Bronchus fibroblast of lung (primary cell): Measurements from ENCODE around the gene DNAH3. TPM values are rescaled to one million over a fixed set of nuclear protein-coding genes. Genes with fewer than 3 reads are reported as not detected.

Source experiments
- total RNA-seq: library from RNA; depleted of rRNA; stranded (reverse); fragments of >200 nt; gene quantifications from 2 replicates; pipeline ENCODE4 v1.2.3, GENCODE V29; 2015

The DNAH3 gene
- total RNA-seq: not detected in 2 replicates

DNA sequence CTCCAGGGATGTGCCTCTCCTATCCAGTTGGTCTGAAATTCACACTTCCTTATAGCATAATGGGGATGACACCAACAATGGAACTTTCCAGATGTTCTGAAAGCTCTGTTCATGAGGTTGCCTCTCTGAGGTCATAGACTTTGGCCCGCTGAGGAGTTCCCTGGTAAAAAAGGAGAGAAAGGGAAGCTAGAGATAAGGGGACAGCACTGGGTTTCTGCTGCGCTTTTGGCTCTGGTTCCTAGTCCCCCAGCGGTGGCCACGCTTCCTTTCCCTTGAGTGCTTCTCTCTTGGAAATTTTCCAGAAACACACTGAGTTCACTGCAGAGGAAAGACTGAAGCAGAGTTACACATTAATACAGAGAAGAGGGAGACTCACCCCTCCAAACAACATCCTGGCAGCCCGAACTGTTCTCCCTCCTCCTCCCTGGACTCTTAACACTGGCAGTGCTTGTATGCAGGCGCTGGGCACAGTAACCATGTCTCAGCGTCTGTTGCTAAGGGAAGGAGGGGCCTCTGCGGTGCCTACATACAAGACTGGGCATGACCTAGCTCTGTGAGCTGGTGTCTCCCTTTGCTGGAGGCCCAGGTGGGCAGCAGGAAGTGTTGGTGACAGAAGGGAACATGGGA is at the start of gene DNAH3:
Gene DNAH3 (minus strand): TSS at position 472 of the 627 bp plus-strand sequence. CDS start 527 bp downstream, outside the sequence.

GRCh38 chr16:21158208-21159110 is 7.8 kb upstream of the DNAH3 start, which contains the start of gene LDAF1:
LDAF1 (plus strand) TSS chr16:21158674; CDS start chr16:21161183, 2,509 bp downstream.

DNA sequence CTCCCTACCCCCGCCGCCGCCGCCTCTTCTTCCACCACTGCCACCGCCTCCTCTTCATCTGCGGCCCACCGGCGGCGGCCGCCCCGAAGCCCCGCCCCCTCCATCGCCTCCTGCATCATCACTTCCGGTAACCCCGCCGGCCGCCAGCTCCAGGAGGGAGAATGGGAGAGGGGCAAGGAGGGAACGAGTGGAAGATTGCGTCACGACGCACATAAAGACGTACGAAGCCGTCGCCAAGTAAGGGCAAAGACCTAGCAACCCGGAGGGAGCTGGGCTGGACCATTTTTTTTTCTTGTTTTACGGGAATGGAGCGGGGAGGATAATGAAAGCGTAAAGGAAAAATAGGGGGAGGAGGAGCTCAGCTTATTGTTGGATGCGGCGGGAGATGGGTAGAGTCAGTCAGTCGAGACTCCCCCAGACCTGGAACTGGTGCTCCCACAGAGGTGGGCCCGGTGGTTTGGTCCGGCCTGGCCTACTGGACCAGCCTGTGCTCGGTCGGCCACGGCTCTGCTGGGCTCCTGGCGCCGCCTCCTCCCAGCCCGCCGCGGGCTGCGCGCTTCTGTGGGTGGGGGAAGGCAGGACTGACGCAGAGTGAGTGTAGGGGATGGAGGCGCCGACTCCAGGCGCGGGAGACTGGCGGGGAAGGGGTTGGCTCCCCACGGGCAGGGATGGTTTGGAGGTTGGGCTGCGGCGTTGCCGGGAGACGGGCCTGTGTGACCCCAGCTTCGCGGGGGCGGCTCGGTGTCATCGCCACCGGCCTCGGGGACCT is 250.2 kb downstream of the DNAH3 start, which contains the start of the genes DCUN1D3 and LYRM1:
Gene DCUN1D3 (minus strand): TSS at position 60 of the 769 bp plus-strand sequence. CDS start 37,820 bp downstream, outside the sequence.
Gene LYRM1 (plus strand): TSS at position 473 of the 769 bp plus-strand sequence. CDS start 14,785 bp downstream, outside the sequence.

Other genes with a start within 250 kb of the DNAH3 start
- 28.2 and 28.5 TPM in 2 replicates for gene LDAF1, start 7.8 kb upstream of the DNAH3 start, total RNA-seq
- not detected in 2 replicates for gene ZP2, start 60.7 kb upstream of the DNAH3 start, total RNA-seq
- not detected in 2 replicates for gene ANKS4B, start 82.9 kb upstream of the DNAH3 start, total RNA-seq
- gene CRYM, start 127.4 kb upstream of the DNAH3 start, total RNA-seq: not detected in 2 replicates